G401 (cell line): ENCODE results near the gene KCNQ2. TPM values are rescaled to one million over a fixed set of nuclear protein-coding genes. Genes with fewer than 3 reads are reported as not detected.

ENCODE experiments used
- DNase-seq: peaks from one replicate; pipeline ENCODE4 v3.0.0-alpha.2; 2015; ENCODE audit warnings: low spot score
- in situ Hi-C: cut with HindIII; loops from 2 replicates; pipeline ENCODE4 v1.10.0; 2016; ENCODE audit warnings: low sequenced_read_pairs, mixed read lengths
- total RNA-seq: library from RNA; depleted of rRNA; stranded (reverse); fragments of >200 nt; shearing (Covaris generic); gene quantifications from 2 replicates; pipeline ENCODE4 v1.2.3, GENCODE V29; 2014

The KCNQ2 gene
- total RNA-seq, 1 experiment from 2014 or later, result 133 TPM

DNA sequence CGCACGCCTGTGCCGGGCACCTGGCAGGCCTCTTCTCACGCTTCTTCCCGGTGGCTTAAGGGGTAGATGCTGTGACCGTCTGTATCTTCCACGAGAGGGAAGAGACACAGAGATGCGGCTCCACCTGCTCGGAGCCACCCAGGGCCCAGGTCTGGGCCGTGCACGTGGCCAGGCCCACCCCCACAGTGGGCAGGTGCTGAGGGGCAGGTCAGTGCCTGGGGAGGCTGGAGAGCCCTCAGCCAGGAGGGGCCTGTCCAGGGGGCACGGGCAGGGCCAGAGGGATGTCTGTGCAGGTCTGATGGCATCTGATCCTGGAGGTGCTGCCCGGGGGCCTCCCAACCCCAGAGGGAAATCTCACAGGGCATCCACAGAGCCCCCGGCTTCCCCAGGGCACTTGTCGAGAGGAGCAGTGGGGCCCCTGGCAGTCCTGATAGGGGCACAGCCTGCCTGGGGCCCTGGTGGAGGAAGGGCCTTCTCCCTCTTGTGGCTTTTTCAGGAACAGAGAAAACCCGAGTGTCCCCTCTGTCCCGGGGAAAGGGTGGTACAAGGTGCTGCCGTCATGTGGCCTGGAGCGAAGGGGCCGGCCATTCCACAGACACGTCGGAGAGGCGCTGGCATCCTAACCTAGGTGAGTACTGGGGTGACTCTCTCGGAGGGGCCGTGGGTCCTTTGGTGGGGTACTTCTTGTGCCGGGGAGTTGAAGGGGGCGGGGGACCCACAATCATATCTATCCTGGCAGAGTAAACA is 61.1 kb downstream of the KCNQ2 start:
- peak; percentile 33 for DNase-seq
- in situ Hi-C loops, result no loop called here

DNA sequence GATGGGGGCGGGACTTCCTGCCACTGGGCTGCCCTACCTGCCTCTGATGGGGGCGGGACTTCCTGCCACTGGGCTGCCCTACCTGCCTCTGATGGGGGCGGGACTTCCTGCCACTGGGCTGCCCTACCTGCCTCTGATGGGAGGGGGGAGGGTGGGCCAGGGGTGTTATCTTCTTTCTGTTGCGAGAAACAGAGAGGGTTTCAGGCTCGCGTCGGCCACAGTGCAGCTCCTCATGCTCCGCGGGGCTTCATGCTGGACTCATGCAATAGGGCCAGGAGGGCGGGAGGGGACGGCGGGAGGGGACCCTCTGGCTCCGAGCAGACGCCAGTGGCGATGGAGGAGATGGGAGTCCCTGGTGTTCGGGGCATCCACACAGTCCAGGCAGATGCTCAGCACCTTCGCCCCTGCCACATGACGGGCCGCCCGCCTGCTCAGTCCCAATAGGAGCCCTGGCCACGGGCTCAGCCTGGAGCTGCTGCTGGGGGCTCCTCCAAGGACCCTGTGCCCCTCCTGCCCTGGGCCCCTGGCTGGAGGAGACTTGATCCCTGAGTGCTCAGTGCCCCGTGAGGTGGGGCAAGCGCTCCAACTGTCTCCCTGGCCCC is 62.5 kb downstream of the KCNQ2 start:
- DNase-seq, result no peak
- in situ Hi-C loops, result no loop called here

DNA sequence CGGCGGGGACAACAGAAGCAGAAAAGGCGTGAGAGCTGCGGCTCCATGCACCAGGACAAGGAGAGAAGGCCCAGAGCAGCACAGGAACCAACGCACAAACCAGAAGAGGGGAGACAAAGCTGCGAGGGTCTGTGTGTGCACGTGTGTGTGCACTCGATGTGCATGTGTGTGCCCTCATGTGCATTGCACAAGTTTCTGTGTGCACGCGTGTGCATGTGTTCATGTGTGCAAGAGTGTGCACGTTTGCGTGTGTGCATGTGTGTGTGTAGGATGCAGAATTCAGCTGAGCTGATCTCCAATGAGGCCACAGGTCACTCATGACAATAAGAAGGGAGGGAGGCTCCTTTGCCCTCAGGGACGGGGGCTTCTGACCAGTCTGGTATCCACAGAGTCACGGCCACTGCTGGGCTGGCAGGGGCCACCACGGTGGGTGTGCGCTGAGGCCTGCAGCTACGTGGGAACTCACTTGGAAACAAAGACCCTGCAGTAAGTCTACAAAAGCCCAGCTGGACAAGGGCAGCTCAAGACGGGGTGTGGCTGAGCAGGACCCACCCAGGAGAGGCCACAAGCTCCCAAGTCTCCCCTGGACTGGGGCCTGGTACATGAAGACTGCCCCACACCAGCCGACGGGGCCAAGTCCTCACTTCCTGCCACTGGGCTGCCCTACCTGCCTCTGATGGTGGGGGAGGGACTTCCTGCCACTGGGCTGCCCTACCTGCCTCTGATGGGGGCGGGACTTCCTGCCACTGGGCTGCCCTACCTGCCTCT is 63.2 kb downstream of the KCNQ2 start:
- in situ Hi-C loops, result no loop called here
- no peak for DNase-seq

DNA sequence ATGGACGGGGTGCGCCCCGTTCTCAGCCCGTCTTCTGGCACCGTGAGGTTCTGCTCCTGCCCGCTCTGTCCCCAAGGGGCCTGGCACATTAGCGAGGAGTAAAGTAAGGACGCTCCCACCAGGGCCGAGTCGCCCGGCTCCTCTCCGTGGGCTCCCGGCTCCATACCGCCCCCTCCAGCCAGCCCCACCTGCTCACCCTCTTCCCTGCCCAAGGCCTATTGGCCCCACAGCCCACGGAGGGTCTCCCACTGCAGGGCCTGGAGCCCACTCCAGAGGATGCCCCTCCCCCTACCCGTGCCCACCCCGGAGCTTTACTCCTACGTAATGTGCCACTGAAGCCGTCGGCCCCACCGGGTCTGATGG is 63.8 kb downstream of the KCNQ2 start:
- in situ Hi-C loops, result no loop called here
- DNase-seq, result no peak

DNA sequence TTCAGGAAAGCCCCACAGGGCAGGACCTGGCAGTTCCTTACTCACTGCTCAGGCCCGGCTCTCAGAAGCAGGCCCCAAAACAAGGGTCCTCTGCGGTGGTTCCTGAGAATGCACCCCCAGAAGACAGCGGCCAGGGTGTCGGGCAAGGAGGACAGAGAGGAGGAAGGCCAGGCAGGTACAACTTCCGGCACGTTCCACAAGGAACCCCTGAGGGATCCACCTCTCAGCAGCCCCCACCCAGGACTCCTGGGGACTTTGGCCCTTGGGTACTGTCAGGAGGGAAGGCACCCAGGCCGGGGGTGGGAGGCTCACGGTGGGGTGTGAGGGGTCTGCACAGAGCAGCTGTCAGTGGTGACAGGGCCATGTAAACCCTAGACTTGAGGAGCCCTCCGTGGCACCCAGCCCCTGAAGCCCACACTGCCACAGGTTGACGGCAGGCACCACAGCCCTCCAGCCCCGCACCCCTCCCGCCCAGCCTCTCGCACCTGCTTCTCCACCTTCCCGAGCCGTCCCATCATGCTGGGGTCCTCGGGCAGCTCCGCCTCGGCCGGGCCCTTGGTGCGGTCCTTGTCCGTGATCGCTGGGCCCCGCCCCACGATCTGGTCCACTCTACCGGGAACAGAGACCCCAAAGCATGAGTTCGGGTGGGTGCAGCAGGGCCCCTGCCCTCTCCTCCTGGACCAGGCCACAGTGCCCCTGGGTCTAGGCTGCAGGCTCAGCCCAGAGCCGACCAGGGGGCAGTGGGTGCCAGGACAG is 64.3 kb downstream of the KCNQ2 start:
- in situ Hi-C loops, result no loop called here
- DNase-seq, result no peak

DNA sequence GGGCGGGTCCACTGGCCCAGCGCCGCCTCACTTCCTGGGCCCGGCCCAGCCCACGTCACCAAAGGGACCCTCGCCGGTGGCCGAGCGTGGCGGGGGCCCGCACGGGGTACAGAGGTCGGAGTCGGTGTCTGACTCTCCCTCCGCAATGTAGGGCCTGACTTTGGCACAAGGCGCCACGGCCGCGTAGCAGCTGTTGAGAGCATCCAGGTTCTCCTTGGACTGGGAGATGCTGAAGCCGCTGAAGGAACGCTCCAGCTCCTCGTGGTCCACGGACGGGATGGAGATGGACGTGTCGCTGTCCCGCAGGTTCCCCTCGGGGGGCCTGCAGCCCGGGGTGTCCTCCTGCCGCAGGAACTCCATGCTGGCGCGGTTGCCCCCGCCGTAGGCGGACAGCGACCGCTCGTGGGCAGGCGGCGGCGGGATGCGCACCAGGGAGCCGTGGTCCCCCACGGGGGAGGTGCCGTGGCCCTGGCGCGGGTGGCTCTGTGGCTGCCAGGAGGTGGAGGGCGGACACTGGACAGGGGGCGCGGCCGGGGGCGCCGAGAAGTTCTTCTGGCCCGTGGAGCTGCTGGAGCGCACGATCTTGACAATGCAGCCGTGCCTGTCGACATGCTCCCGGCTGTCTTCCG is 65.7 kb downstream of the KCNQ2 start:
- in situ Hi-C loops, result no loop called here
- no peak for DNase-seq

DNA sequence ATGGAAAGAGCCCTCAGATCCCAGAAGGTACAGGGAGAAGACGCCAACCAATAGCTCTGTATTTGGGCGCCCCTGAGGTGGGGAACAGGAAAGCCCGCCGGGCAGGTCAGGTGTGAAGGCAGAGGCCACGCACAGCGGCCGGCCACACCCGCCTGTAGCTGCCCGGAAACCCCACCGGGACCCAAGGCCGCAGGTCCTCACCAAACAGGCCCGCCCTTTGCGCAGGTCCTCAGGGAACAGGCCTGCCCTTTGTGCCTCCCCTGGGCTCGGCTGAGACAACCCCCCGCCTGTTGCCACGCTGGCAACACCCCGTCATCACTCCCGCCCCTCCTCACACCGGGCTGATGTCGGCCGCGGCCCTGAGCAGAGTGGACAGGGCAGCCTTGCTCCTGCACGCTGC is 66.4 kb downstream of the KCNQ2 start:
- in situ Hi-C loops, result no loop called here
- DNase-seq, result no peak

DNA sequence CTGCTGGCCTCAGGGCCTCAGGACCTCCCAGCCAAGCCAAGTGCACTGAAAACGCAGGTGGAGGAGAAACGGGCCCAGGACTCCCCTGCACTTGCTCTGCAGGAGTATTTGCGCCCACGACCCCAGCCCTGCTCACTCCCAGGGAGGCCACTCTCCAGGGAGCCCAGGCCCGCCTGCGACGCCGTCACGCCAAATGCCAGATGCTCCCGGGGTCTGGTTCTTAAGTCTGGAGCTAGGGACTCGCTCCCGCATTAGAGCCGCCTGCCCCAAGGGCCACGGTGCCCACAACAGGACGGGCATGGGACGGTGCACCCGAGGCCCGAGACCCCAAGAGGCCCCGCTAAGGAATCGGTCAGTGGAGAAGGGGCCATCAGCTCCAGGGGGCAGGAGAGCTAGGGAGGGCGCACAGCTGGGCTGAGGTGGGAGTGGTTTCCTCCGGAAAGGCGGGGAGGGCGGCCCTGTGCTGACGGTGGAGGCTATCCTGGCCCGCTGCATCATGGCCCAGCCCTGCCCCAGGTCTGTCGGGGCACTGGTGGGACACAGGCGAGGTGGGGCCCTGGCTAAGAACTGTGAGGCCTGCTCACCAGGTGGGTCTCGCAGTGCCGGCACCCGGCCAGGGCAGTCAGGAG is 67.2 kb downstream of the KCNQ2 start:
- no peak for DNase-seq
- in situ Hi-C loops, result no loop called here

DNA sequence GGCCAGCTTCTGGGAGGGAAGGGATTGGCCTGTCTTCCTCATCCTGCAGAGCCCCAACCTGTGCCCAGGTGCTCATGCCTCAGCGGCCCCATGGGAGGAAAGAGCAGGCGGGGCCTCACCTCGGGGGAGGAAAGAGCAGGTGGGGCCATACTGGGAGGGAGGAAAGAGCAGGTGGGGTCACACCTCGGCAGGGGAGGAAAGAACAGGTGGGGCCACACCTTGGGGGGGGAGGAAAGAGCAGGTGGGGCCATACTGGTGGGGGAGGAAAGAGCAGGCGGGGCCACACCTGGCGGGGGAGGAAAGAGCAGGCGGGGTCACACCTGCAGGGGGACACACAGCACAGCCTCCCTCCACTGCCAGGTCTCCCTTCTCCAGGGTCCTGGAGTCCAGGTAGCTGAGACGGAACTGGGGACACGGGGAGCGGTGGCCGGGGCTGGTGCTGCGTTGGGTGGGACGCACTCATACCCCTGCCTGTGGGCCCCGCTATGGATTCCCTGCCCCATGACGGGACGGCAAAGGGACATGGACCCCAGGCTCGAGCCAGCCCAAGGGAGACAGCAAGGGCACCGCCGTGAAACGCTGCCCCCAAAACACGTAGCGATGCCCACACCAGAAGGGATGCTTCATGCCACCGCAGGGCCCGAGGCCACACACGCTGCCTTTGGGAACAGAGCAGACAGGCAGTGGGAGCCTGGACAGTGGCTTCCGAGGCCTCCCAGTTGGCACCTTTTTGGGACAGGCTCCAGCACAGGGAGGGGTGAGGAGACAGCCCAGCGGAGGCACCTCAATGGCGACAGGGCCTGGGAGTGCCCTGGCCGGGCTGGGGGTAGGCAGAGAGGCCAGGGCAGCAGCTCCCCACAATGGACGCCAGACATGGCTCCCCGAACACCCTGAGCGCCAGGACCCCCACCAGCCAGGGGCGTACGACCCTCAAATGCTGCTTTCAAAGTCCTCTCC is 68.0 kb downstream of the KCNQ2 start:
- in situ Hi-C loops, result no loop called here
- no peak for DNase-seq

DNA sequence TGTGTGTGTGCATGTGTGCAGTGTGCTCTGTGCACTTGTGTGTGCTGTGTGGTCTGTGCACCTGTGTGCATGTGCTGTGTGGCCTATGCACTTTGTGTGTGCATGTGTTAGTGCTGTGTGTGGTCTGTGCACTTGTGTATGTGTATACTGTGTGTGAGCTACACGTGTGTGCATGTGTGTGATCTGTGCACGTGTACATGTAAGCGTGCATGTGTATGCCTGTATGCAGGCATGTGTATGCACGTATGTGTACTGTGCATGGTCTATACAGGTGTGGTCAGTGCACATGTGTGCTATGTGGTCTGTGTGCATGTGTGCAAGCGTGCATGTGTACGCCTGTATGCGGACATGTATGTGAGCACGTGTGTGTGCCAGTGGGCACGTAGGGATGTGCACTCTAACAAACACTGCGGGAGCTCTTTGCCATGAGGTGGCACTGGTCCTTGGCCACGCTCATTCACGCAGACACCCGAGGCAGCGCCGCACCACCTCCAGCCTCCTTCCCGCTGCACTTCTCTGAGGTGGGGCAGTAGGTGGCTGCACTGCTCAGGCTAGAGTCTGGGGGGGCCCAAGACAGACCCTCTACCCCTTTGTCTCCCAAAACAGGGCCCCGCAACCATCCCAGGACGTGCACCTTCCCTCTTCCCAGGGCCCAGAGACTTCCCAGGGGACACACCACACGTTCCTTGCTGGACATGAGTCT is 68.9 kb downstream of the KCNQ2 start:
- in situ Hi-C loops, result no loop called here
- DNase-seq, result no peak

DNA sequence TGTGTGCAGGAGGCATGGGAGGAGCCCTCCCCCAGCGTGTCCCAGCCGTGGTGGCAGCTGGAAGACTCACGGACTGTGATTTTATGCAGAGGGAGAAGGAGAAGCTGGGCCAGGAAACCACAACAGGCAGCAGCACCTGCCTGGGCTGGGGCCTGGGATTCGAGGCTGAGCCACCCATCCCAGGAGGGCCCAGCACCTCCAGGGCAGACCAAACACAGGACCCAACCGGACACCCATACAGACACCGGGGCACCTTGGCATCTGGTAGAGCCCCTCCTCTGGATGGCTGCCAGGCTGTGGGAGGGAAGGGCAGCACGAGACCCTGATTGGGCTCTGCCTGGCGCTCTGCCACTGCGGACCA is 69.6 kb downstream of the KCNQ2 start:
- no peak for DNase-seq
- in situ Hi-C loops, result no loop called here

DNA sequence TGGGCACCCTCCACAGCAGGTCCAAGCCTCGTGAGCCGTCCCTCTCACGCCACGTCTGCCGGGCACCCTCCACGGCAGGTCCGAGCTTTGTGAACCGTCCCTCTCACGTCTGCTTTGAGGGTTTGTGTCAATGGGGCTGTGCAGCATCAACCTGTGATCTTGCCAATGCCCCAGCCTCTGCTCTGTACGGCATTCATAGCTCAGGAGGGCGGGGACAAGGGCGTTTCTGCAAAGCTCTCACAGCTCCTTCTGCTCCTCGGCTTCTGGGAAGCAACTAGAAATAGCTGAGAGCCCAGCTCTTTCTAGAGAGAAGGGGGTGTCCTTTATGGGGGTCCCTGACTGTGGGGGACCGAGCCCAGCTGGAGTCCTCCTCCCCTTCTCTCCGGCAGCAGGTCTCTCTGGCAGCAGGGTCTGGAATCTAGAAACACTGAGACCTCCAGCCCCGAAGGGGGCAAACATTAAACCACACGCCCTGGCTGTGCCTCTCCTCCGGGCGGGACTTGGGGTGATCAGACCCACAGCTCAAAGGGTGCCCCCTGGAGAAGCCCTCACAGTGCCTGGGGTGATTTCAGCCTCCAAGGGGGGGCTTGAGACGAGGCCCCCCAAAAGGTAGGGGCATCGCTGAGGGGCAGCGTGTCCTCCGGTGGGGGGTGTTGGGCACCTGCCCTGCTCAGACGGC is 70.1 kb downstream of the KCNQ2 start:
- DNase-seq, result peak; percentile 68
- in situ Hi-C loops, result no loop called here

DNA sequence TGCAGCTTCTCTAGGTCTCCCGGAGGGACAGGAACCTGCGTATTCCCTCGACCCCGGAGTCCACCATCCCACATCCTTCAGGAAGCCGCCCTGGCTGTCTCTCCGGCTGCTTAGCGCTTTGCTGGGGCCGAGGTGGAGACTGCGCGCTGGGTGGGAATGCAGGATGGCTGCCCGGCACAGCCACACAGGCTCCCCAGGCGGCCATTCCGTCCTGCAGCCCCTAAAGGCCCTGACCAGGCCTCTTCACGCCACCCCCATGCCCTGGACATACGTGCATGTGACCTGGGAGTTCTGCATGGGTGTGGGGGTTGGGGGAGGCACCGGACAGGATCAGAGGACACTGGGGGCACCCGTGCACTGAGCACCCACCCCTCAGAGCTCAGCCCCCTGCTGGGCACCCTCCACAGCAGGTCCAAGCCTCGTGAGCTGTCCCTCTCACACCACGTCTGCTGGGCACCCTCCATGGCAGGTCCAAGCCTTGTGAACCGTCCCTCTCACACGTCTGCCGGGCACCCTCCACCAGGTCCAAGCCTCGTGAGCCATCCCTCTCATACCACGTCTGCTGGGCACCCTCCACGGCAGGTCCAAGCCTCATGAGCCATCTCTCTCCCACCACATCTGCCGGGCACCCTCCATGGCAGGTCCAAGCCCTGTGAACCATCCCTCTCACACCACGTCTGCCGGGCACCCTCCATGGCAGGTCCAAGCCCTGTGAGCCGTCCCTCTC is 70.9 kb downstream of the KCNQ2 start:
- DNase-seq, result no peak
- in situ Hi-C loops, result no loop called here

DNA sequence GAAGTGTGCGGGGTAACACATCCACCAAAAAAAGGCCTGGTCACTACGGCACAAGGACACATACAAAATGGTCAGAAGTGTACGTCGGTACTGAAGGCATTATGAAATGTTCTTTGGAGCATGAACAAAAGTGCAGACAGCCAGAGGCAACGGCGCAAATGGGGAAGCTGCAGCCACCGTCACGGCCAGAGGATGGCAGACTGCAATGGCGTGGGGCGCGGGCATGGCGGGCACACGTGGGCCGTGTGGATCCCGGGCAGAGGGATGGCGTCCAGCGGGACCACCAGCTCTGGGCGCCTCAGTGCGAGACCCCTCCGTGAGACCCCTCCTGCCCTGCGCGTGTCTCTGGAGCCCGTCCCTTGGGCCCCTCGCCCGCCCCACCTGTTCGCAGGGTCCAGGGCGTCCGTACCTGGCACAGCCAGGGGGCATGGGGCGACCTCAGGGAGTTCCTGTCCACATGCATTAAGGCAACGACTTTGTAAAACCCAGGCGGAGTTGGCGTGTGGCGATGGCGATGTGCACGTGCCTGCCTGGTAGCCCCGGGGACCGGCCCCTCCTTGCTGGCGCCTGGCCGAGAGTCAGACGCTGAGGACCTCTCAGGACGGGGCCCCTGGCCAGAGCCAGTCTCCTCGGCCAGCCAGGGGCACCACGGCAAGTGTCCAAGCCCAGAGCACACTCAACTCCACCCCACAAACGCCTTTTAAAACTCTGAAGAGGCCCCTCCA is 71.8 kb downstream of the KCNQ2 start:
- DNase-seq, result peak; percentile 41
- in situ Hi-C loops, result no loop called here

DNA sequence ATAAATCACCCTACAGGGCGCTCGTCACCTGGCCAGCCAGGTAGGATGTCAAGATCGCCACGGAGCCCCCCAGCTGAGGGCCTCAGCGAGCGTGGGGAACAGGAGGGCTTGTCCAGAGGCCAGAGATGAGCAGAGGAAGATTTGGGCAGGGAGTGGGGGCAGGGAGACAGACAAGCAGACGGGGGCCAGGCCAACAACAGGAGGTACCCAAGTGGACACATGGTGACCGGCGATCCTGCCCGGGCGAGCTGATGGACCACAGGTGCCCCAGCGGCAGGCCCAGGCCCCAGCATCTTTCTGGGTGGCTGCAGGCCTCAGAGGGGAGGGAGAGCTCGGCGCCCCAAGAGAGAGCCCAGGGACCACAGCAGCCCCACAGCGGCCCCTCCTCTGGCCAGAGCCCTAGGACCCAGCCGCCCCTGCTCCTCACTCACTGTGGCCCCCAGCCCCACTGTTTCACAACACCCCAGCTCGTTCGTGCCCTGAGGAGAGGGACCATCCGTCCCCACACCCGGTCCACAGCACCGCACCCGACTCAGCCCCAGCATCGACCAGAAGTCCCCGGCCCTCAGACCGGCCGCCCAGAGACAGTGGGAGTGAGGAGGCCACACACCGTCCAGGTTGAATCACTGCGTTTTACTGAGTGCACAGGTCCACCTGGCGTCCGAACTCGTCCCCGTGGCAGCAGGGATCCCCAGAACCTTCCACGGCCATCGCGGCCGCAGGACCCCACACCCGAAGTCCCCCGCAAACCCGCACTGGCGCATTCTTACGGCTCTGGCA is 72.7 kb downstream of the KCNQ2 start:
- DNase-seq, result no peak
- in situ Hi-C loops, result loop anchor here (10.0 to 25.0 kb wide), 2 partner anchors 112 to 195 kb away; partner anchors contain the start of gene COL20A1
